OCI-LY7 (cell line): ENCODE results near the gene PPM1G.

Experiments used
- CTCF ChIP-seq: fragments of 200-600 bp; sonication (generic); conservative IDR thresholded peaks from 2 replicates; pipeline ENCODE4 v1.5.1; 2014; ENCODE audit warnings: mild to moderate bottlenecking, antibody characterized with exemption, low read length, moderate library complexity, mixed read lengths
- EZH2phosphoT487 ChIP-seq: fragments of 200-600 bp; sonication (generic); IDR thresholded peaks from 2 replicates; pipeline ENCODE4 v1.6.1; 2018; ENCODE audit warnings: low read depth, borderline replicate concordance, mild to moderate bottlenecking, mixed run types, antibody characterized with exemption, low read length, moderate library complexity, mixed read lengths

GRCh38 chr2:27378809-27379290 lies 30.5 kb downstream of the PPM1G start:
- no peak for TF ChIP-seq CTCF
- no peak for TF ChIP-seq EZH2phosphoT487
